CD4-positive, alpha-beta T cell (primary cell): ENCODE results near the gene EFEMP1. TPM values are rescaled to one million over a fixed set of nuclear protein-coding genes. Genes with fewer than 3 reads are reported as not detected.

Experiments
- ATAC-seq: fragments of 200-7000 bp; cut with Tn5 transposase; one replicate; pipeline ENCODE4 v1.10.0; 2022; ENCODE audit warnings: mild to moderate bottlenecking; ENCODE audit not compliant: poor library complexity
- CTCF ChIA-PET: fragments of 350-600 bp; sonication (Branson Sonifier 250); formaldehyde crosslinking; loops from one replicate; lab custom pipeline; 2021; ENCODE audit warnings: antibody characterized with exemption, inconsistent platforms; lab: Charles Lee
- POLR2A ChIA-PET: fragments of 350-600 bp; sonication (Branson Sonifier 250); formaldehyde crosslinking; loops from one replicate; lab custom pipeline; 2021; ENCODE audit warnings: antibody characterized with exemption, inconsistent platforms; lab: Charles Lee
- DNase-seq, 14 experiments: peaks; one replicate each; pipeline ENCODE4 v3.0.0-alpha.2; 2013 to 2020; ENCODE audit warnings: mixed read lengths in 2 of 14
- H3K27ac ChIP-seq, 2 donors: one replicate each; pipeline versions ENCODE4 v1.5.1 to v1.7.0; 2013; ENCODE audit warnings: low read length in 2 of 2, low read depth in 1 of 2, mild to moderate bottlenecking in 1 of 2
- H3K27me3 ChIP-seq, 2 experiments: 1 replicate in 1 of 2; 2 replicates in 1 of 2; pipeline versions ENCODE4 v1.6.1 to v1.7.0; 2013; ENCODE audit warnings: low read length in 2 of 2, control low read depth in 1 of 2, mild to moderate bottlenecking in 1 of 2, moderate library complexity in 1 of 2; ENCODE audit not compliant: insufficient read depth in 2 of 2, control insufficient read depth in 1 of 2
- H3K36me3 ChIP-seq: one replicate; pipeline ENCODE4 v1.6.1; 2013; ENCODE audit warnings: low read length, control low read depth; ENCODE audit not compliant: insufficient read depth
- H3K4me1 ChIP-seq: one replicate; pipeline ENCODE4 v1.6.1; 2013; ENCODE audit warnings: low read length, control low read depth; ENCODE audit not compliant: insufficient read depth
- H3K4me3 ChIP-seq: one replicate; pipeline ENCODE4 v1.5.1; 2013; ENCODE audit warnings: mild to moderate bottlenecking, low read length, moderate library complexity
- H3K9me3 ChIP-seq, 2 experiments: 1 replicate in 1 of 2; 2 replicates in 1 of 2; pipeline versions ENCODE4 v1.6.1 to v1.7.0; 2013; ENCODE audit warnings: low read length in 2 of 2, mild to moderate bottlenecking in 2 of 2, control low read depth in 1 of 2, moderate library complexity in 1 of 2; ENCODE audit not compliant: control insufficient read depth in 1 of 2, insufficient read depth in 1 of 2
- H3K27ac Mint-ChIP-seq: one replicate; pipeline ENCODE4 v1.8.0; 2020; ENCODE audit warnings: mixed read lengths
- H3K27me3 Mint-ChIP-seq: one replicate; pipeline ENCODE4 v1.8.0; 2021; ENCODE audit warnings: mixed read lengths
- H3K36me3 Mint-ChIP-seq: one replicate; pipeline ENCODE4 v1.8.0; 2021; ENCODE audit warnings: low read depth, mixed read lengths
- H3K4me1 Mint-ChIP-seq: one replicate; pipeline ENCODE4 v1.8.0; 2021; ENCODE audit warnings: low read depth, mixed read lengths
- H3K4me3 Mint-ChIP-seq: one replicate; pipeline ENCODE4 v1.8.0; 2020; ENCODE audit warnings: mild to moderate bottlenecking, mixed read lengths
- H3K9me3 Mint-ChIP-seq: one replicate; pipeline ENCODE4 v1.8.0; 2020; ENCODE audit warnings: mixed read lengths
- intact Hi-C, 2 experiments: fragments of 100-400 bp; cut with DNase I in 1 of 2; cut with micrococcal nuclease in 1 of 2; formaldehyde crosslinking; loops; one replicate each; pipeline versions ENCODE4 v1.15.1 to v1.9.0; 2023 to 2025; cut with DNase I, micrococcal nuclease
- total RNA-seq, 174 experiments: library from RNA in 2 of 174; stranded (reverse) in 2 of 174; gene quantifications; one replicate each; pipeline ENCODE4 v1.2.3 and lab custom pipeline; 2021 to 2026
- TF ChIP-seq, protein P1 (sequence below): fragments of 200-600 bp; IDR thresholded peaks from one replicate; pipeline ENCODE4 v1.8.0; 2022; ENCODE audit warnings: antibody characterized with exemption, mild to moderate bottlenecking

Gene EFEMP1
- total RNA-seq, 2 experiments from 2014 or later: not detected

DNA sequence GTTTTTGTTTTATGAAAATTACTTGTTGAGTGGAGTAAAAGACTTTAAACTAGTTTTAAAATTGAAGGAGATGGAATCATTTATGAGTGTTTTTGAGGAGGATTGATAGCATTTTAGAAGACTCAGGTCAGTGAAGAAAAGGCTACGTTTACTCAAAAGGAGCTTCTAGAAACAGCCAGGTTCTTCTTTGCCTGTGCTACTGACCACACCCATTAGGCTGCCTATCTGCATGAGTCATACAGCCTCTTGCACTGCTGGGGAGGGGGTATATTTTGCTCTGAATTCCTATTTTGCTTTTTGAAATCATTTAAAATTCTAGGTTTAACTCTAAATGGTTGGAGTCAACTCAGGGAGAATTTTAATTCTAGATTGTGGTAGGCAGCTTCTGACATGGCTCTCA, 22.3 kb downstream of the EFEMP1 start:
- Mint-ChIP-seq H3K27ac (no peak overlapping the region), H3K4me3 (no peak overlapping the region), H3K36me3 (no peaks in the 10 kb centered on the region), H3K9me3 (peaks cover 2% of the 10 kb centered on the region), H3K27me3 (no peaks in the 10 kb centered on the region), H3K4me1 (no peaks in the 10 kb centered on the region)
- TF ChIP-seq, protein P1, sequence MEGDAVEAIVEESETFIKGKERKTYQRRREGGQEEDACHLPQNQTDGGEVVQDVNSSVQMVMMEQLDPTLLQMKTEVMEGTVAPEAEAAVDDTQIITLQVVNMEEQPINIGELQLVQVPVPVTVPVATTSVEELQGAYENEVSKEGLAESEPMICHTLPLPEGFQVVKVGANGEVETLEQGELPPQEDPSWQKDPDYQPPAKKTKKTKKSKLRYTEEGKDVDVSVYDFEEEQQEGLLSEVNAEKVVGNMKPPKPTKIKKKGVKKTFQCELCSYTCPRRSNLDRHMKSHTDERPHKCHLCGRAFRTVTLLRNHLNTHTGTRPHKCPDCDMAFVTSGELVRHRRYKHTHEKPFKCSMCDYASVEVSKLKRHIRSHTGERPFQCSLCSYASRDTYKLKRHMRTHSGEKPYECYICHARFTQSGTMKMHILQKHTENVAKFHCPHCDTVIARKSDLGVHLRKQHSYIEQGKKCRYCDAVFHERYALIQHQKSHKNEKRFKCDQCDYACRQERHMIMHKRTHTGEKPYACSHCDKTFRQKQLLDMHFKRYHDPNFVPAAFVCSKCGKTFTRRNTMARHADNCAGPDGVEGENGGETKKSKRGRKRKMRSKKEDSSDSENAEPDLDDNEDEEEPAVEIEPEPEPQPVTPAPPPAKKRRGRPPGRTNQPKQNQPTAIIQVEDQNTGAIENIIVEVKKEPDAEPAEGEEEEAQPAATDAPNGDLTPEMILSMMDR: no peak
- Histone ChIP-seq H3K9me3 (peaks cover 0 to 3% of the 10 kb centered on the region in 2 experiments), H3K4me1 (no peaks in the 10 kb centered on the region), H3K27ac (no peak overlapping the region), H3K27me3 (no peaks in the 10 kb centered on the region), H3K36me3 (no peaks in the 10 kb centered on the region), H3K4me3 (no peak overlapping the region)
- CTCF ChIA-PET: no interaction called here
- POLR2A ChIA-PET: no interaction called here
- no peak for ATAC-seq
- intact Hi-C loops: no loop called here
- no peak for DNase-seq

- intact Hi-C loops: no loop called here
- Mint-ChIP-seq H3K4me3 (no peak overlapping the region), H3K9me3 (peaks cover 2% of the 10 kb centered on the region), H3K4me1 (no peaks in the 10 kb centered on the region), H3K27me3 (no peaks in the 10 kb centered on the region), H3K27ac (no peak overlapping the region), H3K36me3 (no peaks in the 10 kb centered on the region)
- DNase-seq: no peak
- no peak overlapping the region for H3K4me3 ChIP-seq
- no peak for ATAC-seq
- ChIA-PET CTCF (no interaction called here), POLR2A (no interaction called here)
- H3K36me3 ChIP-seq: no peaks in the 10 kb centered on the region
- no peaks in the 10 kb centered on the region for H3K4me1 ChIP-seq
- TF ChIP-seq, protein P1: no peak
- no peaks in the 10 kb centered on the region for H3K27me3 ChIP-seq
- no peaks in the 10 kb centered on the region for H3K9me3 ChIP-seq
- H3K27ac ChIP-seq: no peak overlapping the region
Measured at GRCh38 chr2:55899881-55900280, 23.7 kb downstream of the EFEMP1 start.

GRCh38 chr2:55898386-55899040, 25.1 kb downstream of the EFEMP1 start:
- Histone ChIP-seq H3K36me3 (no peaks in the 10 kb centered on the region), H3K27me3 (no peaks in the 10 kb centered on the region), H3K4me3 (no peak overlapping the region), H3K4me1 (no peaks in the 10 kb centered on the region), H3K27ac (no peak overlapping the region), H3K9me3 (no peaks in the 10 kb centered on the region)
- TF ChIP-seq, protein P1: no peak
- H3K4me3 Mint-ChIP-seq: no peak overlapping the region
- POLR2A ChIA-PET: no interaction called here
- H3K27me3 Mint-ChIP-seq: no peaks in the 10 kb centered on the region
- CTCF ChIA-PET: no interaction called here
- no peaks in the 10 kb centered on the region for H3K4me1 Mint-ChIP-seq
- DNase-seq (no peak), ATAC-seq (no peak)
- intact Hi-C loops: no loop called here
- H3K36me3 Mint-ChIP-seq: no peaks in the 10 kb centered on the region
- H3K9me3 Mint-ChIP-seq: no peaks in the 10 kb centered on the region
- no peak overlapping the region for H3K27ac Mint-ChIP-seq
